ENCODE results near the gene TCF7L2. TPM values are rescaled to one million over a fixed set of nuclear protein-coding genes. Genes with fewer than 3 reads are reported as not detected.

Gene TCF7L2
- total RNA-seq, 2 experiments from 2014 or later: 1.3 to 8.5 TPM

DNA sequence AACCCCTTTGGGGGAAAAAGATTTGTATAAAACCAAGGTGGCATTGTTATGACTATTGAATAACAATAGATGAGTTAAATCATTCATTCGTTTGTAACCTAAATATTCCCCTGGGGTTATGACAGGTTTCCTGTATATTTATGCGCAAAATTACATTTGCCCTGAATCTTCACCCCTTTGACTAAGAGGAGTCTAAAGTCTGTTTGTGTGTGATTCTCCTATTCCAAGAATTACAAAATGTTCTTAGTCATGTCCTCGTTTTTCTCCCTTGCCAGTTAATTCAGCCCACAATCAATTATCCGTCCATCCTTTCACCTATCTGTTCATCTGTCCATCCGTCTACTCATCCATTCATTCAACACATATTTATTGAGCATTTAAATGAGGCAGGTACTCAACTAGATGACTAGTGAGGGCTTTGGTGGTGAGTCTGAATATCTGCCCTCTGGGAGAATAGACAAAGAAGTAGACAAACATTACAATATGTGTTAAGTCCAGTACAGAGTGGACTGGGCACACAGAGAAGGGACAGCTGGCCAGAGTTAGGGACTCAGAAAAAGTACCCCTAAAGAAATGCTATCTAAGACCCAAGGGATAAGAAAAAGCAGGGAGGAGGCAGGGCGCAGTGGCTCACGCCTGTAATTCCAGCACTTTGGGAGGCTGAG lies 35.6 kb upstream of the TCF7L2 start:
- no peak overlapping the region for H3K27ac ChIP-seq (ENCODE audit: low read depth, low read length, poor library complexity, severe bottlenecking)
- DNase-seq (ENCODE audit: low spot score): no peak
- no peak for TF ChIP-seq EZH2phosphoT487 (IDR thresholded peaks at IDR 0.05; ENCODE audit: borderline replicate concordance, low read depth, low read length)
- TF ChIP-seq, protein P1, sequence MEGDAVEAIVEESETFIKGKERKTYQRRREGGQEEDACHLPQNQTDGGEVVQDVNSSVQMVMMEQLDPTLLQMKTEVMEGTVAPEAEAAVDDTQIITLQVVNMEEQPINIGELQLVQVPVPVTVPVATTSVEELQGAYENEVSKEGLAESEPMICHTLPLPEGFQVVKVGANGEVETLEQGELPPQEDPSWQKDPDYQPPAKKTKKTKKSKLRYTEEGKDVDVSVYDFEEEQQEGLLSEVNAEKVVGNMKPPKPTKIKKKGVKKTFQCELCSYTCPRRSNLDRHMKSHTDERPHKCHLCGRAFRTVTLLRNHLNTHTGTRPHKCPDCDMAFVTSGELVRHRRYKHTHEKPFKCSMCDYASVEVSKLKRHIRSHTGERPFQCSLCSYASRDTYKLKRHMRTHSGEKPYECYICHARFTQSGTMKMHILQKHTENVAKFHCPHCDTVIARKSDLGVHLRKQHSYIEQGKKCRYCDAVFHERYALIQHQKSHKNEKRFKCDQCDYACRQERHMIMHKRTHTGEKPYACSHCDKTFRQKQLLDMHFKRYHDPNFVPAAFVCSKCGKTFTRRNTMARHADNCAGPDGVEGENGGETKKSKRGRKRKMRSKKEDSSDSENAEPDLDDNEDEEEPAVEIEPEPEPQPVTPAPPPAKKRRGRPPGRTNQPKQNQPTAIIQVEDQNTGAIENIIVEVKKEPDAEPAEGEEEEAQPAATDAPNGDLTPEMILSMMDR (conservative IDR thresholded peaks at IDR 0.05; ENCODE audit: low read length): no peak
- no peaks in the 10 kb centered on the region for H3K36me3 ChIP-seq (ENCODE audit: insufficient read depth, low read length)
- BruUV-seq (replicated peaks): no TSS peak
- ChIA-PET CTCF (ENCODE audit: unreplicated experiment) (no interaction called here), POLR2A (no interaction called here)
- H3K4me2 ChIP-seq (ENCODE audit: low read length): no peak overlapping the region
- no peaks in the 10 kb centered on the region for H3K4me1 ChIP-seq (ENCODE audit: insufficient read depth, low read length, poor library complexity, severe bottlenecking)
- no peaks in the 10 kb centered on the region for H3K9me3 ChIP-seq (ENCODE audit: low read length)
- intact Hi-C loops (cut with micrococcal nuclease; ENCODE audit: unreplicated experiment): no loop called here
- no peaks in the 10 kb centered on the region for H4K20me1 ChIP-seq (ENCODE audit: insufficient read depth, low read length)
- H3K4me3 ChIP-seq (ENCODE audit: low read depth, low read length, poor library complexity, severe bottlenecking): no peak overlapping the region
- no peaks in the 10 kb centered on the region for H3K9me2 ChIP-seq (ENCODE audit: insufficient read depth, low read length)
- H3K79me2 ChIP-seq (ENCODE audit: insufficient read depth, low read depth, low read length): no peaks in the 10 kb centered on the region
- H2AFZ ChIP-seq (ENCODE audit: low read length): no peak overlapping the region

DNA sequence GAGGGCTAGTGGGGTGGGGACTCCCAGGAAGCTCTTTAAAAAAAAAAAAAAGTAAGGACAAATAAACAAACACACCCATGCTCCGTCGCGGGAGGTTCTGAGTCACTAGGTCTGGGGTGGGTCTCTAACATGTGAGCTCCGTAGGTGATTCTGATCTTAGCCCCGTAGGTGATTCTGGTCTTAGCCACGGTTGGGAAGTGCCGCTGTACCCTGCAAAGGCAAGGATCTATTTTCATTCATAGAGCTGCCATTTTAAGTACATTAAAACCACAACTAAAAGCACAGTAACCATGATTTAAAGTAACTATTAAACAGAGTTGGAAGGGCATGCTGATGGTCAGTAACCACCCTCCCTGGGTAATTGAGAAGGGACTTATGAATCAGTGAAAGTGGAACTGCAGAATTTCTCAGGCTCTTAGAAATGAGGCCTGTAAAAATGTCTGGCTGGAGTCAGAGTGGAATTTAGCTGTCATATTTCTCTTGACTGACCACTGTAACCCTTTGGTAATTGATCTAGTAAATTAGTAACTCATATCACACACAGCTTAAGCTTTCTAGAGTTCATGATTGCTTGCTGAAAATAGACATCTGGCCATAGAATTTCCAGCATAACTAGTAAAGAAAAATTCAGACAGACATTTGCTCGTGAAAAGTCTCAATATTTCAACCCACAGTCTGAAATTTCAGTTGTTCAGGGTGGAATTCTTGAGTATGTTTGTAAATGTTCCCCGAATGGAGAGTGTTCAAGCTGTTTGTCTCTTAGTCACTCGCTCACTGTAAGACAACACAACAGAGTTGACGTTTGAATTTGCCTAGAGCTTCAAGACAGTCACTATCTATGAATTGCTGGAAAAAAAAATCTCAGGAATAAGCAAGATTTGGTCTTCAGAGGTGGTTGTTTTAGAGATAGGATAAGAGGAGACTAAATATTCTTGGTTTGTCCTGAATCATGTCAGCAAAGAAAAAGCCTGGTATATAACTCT lies 34.2 kb upstream of the TCF7L2 start:
- DNase-seq (ENCODE audit: low spot score): no peak
- Histone ChIP-seq H4K20me1 (ENCODE audit: insufficient read depth, low read length) (no peaks in the 10 kb centered on the region), H2AFZ (ENCODE audit: low read length) (no peak overlapping the region), H3K4me3 (ENCODE audit: low read depth, low read length, poor library complexity, severe bottlenecking) (no peak overlapping the region), H3K9me3 (ENCODE audit: low read length) (no peaks in the 10 kb centered on the region), H3K79me2 (ENCODE audit: insufficient read depth, low read depth, low read length) (no peaks in the 10 kb centered on the region), H3K4me2 (ENCODE audit: low read length) (no peak overlapping the region), H3K9me2 (ENCODE audit: insufficient read depth, low read length) (no peaks in the 10 kb centered on the region), H3K36me3 (ENCODE audit: insufficient read depth, low read length) (no peaks in the 10 kb centered on the region), H3K4me1 (ENCODE audit: insufficient read depth, low read length, poor library complexity, severe bottlenecking) (no peaks in the 10 kb centered on the region), H3K27ac (ENCODE audit: low read depth, low read length, poor library complexity, severe bottlenecking) (no peak overlapping the region)
- BruUV-seq (replicated peaks): no TSS peak
- intact Hi-C loops (cut with micrococcal nuclease; ENCODE audit: unreplicated experiment): no loop called here
- CTCF ChIA-PET (ENCODE audit: unreplicated experiment): no interaction called here
- TF ChIP-seq, protein P1 (conservative IDR thresholded peaks at IDR 0.05; ENCODE audit: low read length): no peak
- no peak for TF ChIP-seq EZH2phosphoT487 (IDR thresholded peaks at IDR 0.05; ENCODE audit: borderline replicate concordance, low read depth, low read length)
- POLR2A ChIA-PET: interaction anchor here (0.6 to 0.7 kb wide), 3 partner anchors 112 to 169 kb away, joined by 3 to 4 read pairs (median 3); no protein-coding TSS in a partner anchor
